Esophagus (tissue), 2 donors: ENCODE data around the gene KDM8. TPM values are rescaled to one million over a fixed set of nuclear protein-coding genes. Genes with fewer than 3 reads are reported as not detected.

ENCODE experiments used
- H3K27ac ChIP-seq, 2 donors: one replicate each; pipeline ENCODE4 v1.5.1; 2013; ENCODE audit warnings: low read depth in 2 of 2, mild to moderate bottlenecking in 2 of 2, inconsistent platforms in 1 of 2, low read length in 1 of 2, moderate library complexity in 1 of 2
- H3K27me3 ChIP-seq, 2 donors: one replicate each; pipeline ENCODE4 v1.6.1; 2013; ENCODE audit warnings: low read length in 2 of 2, control low read depth in 1 of 2, mild to moderate bottlenecking in 1 of 2; ENCODE audit not compliant: insufficient read depth in 2 of 2, control insufficient read depth in 1 of 2
- H3K36me3 ChIP-seq, 2 donors: one replicate each; pipeline ENCODE4 v1.6.1; 2013; ENCODE audit warnings: low read length in 1 of 2; ENCODE audit not compliant: control insufficient read depth in 2 of 2, insufficient read depth in 2 of 2
- H3K4me1 ChIP-seq, 2 donors: one replicate each; pipeline ENCODE4 v1.6.1; 2013; ENCODE audit warnings: low read length in 1 of 2; ENCODE audit not compliant: control insufficient read depth in 2 of 2, insufficient read depth in 2 of 2
- H3K4me3 ChIP-seq, 2 donors: one replicate each; pipeline ENCODE4 v1.5.1; 2013; ENCODE audit warnings: low read length in 2 of 2, mild to moderate bottlenecking in 2 of 2, low read depth in 1 of 2, moderate library complexity in 1 of 2
- H3K9me3 ChIP-seq, 2 donors: one replicate each; pipeline ENCODE4 v1.6.1; 2013; ENCODE audit warnings: mild to moderate bottlenecking in 2 of 2, low read depth in 1 of 2, low read length in 1 of 2, moderate library complexity in 1 of 2; ENCODE audit not compliant: control insufficient read depth in 2 of 2, insufficient read depth in 1 of 2
- WGBS, 2 donors: extraction: QIAGEN DNeasy Blood & Tissue Kit; methylation state at CpG; one replicate each; pipeline ENCODE4 v1.1.7; 2013; 5-methylcytosine and 5-hydroxymethylcytosine counted together
- polyA plus RNA-seq, 2 donors: library from polyadenylated mRNA; stranded (reverse); fragments of 200-250 nt; gene quantifications; one replicate each; pipeline ENCODE4 v1.2.3, GENCODE V29; 2013
- donor health status: healthy with polysubstance abuse.
- donor health status: Bipolar disorder and iron deficiency.

Gene KDM8
- polyA plus RNA-seq, 2 donors, result 2.6 to 3.7 TPM

DNA sequence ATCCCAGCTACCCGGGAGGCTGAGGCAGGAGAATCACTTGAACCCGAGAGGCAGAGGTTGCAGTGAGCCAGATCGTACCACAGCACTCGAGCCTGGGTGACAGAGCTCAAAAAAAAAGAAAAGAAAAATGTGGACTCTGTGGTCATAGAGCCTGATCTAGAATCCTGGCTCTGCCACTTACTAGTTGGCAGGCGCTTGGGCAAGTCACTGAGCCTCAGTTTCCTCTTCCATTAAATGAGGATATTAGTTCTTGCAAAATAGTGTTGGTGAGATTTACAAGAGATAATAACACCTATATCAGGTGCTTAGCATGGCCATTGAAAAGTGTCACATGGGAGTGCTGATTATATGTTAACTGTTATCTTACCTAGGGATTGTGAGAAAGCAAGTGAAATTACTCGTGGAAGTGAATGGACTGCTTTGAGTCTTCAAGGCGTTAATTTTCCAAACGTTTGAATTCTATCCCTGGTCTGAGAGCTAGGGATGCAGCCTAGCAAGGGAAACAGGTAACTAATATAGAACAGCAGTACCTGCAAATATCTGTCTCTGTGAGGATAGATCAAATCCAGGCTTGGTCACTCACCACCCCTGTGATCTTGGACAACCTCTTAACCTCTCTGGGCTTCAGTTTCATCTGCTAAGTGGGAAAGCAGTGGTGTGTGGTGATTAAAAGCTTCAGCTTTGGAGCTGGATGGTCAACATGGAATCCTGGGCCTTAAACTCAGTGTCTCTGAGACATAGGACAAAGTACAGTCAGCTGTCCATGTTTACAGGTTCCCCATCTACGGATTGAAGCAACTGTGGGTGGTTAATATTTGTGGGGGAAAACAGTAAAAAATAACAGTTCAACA, 66.2 kb downstream of the KDM8 start:
- H3K4me3 ChIP-seq, result peak overlapping the region in 1 of 2 donors; percentile 99
- no peaks in the 10 kb centered on the region for H3K27me3 ChIP-seq
- no peaks in the 10 kb centered on the region for H3K36me3 ChIP-seq
- peak overlapping the region in 1 of 2 donors; percentile 92 for H3K27ac ChIP-seq
- 77 to 81% methylated on average over 9 of the region's 9 CpGs for WGBS, 2 donors
- no peaks in the 10 kb centered on the region for H3K4me1 ChIP-seq
- no peaks in the 10 kb centered on the region for H3K9me3 ChIP-seq

- H3K27ac ChIP-seq, result no peak overlapping the region
- no peak overlapping the region for H3K4me3 ChIP-seq
- no peaks in the 10 kb centered on the region for H3K4me1 ChIP-seq
- H3K9me3 ChIP-seq, result no peaks in the 10 kb centered on the region
- H3K36me3 ChIP-seq, result no peaks in the 10 kb centered on the region
- WGBS, 2 donors, result 88% methylated on average over 4 of the region's 4 CpGs
- no peaks in the 10 kb centered on the region for H3K27me3 ChIP-seq
These were observed 67.0 kb downstream of the KDM8 start for GRCh38 chr16:27270349-27270748.

Other genes starting within 250 kb of the KDM8 start
- not detected for gene C16orf82, start 136.6 kb upstream of the KDM8 start, polyA plus RNA-seq
- gene NSMCE1, start 65.2 kb downstream of the KDM8 start, polyA plus RNA-seq, result 10 to 100 TPM; 29.0 to 47.1 TPM
- 10 to 100 TPM; 51.1 to 60.0 TPM for gene IL4R, start 110.4 kb downstream of the KDM8 start, polyA plus RNA-seq
- gene IL21R, start 198.6 kb downstream of the KDM8 start, polyA plus RNA-seq, result under 1 TPM; 0.19 to 0.24 TPM